HepG2 (cell line): Measurements from ENCODE around the gene HHIPL1. TPM values are rescaled to one million over a fixed set of nuclear protein-coding genes. Genes with fewer than 3 reads are reported as not detected.

Source experiments
- ATAC-seq: fragments of 200-7000 bp; cut with Tn5 transposase; 3 replicates; pipeline ENCODE4 v1.9.1; 2020; ENCODE audit warnings: mild to moderate bottlenecking, moderate library complexity
- BruUV-seq: library from RNA; stranded (reverse); fragments of 400-500 nt; replicated peaks from 2 replicates; lab custom pipeline; 2021; lab: Mats Ljungman, UMichigan
- CTCF ChIA-PET: fragments of 300-600 bp; formaldehyde crosslinking; extraction: SDS; loops from one replicate; lab custom pipeline; 2021; ENCODE audit warnings: low total read pairs, inconsistent platforms, low intra/inter-chr PET ratio; lab: Yijun Ruan, JAX
- POLR2A ChIA-PET: fragments of 350-600 bp; sonication (Branson Sonifier 250); formaldehyde crosslinking; loops from one replicate; lab custom pipeline; 2020; ENCODE audit warnings: antibody characterized with exemption, inconsistent platforms; lab: Yijun Ruan, JAX
- DNase-seq: peaks from one replicate; pipeline ENCODE4 v3.0.0-alpha.2; 2015; ENCODE audit warnings: low spot score
- FAIRE-seq: peaks from 3 replicates; lab custom pipeline; 2011; peaks lifted over from hg19 to GRCh38; lab: Jason Lieb, UNC
- H2AFZ ChIP-seq: one replicate; pipeline ENCODE4 v1.6.1; 2011; ENCODE audit warnings: low read length, inconsistent platforms
- H3K27ac ChIP-seq: fragments of 300-600 bp; 3 replicates; pipeline ENCODE4 v1.8.0; 2011; ENCODE audit warnings: mixed run types, mild to moderate bottlenecking, mixed read lengths, low read length, inconsistent platforms; ENCODE audit not compliant: insufficient read depth; ENCODE audit errors: extremely low read length
- H3K27me3 ChIP-seq, 2 experiments: fragments of 200-600 bp in 1 of 2; 2 replicates in 1 of 2; 3 replicates in 1 of 2; pipeline versions ENCODE4 v1.6.0 to v1.8.0; 2011; ENCODE audit warnings: low read length in 2 of 2, mild to moderate bottlenecking in 2 of 2, moderate library complexity in 2 of 2, inconsistent platforms in 1 of 2; ENCODE audit not compliant: insufficient read depth in 2 of 2, control insufficient read depth in 1 of 2
- H3K36me3 ChIP-seq, 2 experiments: fragments of 200-600 bp in 1 of 2; replicated peaks in 1 of 2; 2 replicates in 1 of 2; 3 replicates in 1 of 2; pipeline versions ENCODE4 v1.5.1 to v1.8.0; 2011; ENCODE audit warnings: low read length in 2 of 2, inconsistent platforms in 1 of 2; ENCODE audit not compliant: insufficient read depth in 2 of 2, control insufficient read depth in 1 of 2
- H3K4me1 ChIP-seq: 2 replicates; pipeline ENCODE4 v1.5.1; 2012; ENCODE audit warnings: low read length, inconsistent platforms; ENCODE audit not compliant: insufficient read depth
- H3K4me2 ChIP-seq: 2 replicates; pipeline ENCODE4 v1.6.0; 2011; ENCODE audit warnings: low read depth, low read length, inconsistent platforms
- H3K4me3 ChIP-seq, 3 experiments: fragments of 200-600 bp in 1 of 3; sonication (generic), shearing (Covaris generic) in 1 of 3; replicated peaks in 1 of 3; 2 replicates each; pipeline ENCODE4 v1.5.1; 2011 to 2016; ENCODE audit warnings: low read length in 3 of 3, inconsistent platforms in 2 of 3, low read depth in 2 of 3, mild to moderate bottlenecking in 2 of 3, control low read depth in 1 of 3, mixed read lengths in 1 of 3; ENCODE audit not compliant: insufficient read depth in 1 of 3
- H3K79me2 ChIP-seq: one replicate; pipeline ENCODE4 v1.6.1; 2011; ENCODE audit warnings: low read length, inconsistent platforms; ENCODE audit not compliant: insufficient read depth
- H3K9ac ChIP-seq: 2 replicates; pipeline ENCODE4 v1.6.0; 2011; ENCODE audit warnings: mild to moderate bottlenecking, low read depth, low read length, inconsistent platforms; ENCODE audit not compliant: insufficient read depth
- H3K9me3 ChIP-seq: 2 replicates; pipeline ENCODE4 v1.5.1; 2012; ENCODE audit warnings: mild to moderate bottlenecking, low read length
- H4K20me1 ChIP-seq: 2 replicates; pipeline ENCODE4 v1.6.0; 2011; ENCODE audit warnings: inconsistent platforms, mild to moderate bottlenecking, low read length, moderate library complexity; ENCODE audit not compliant: insufficient read depth
- CTCF ChIP-seq: sonication (generic); formaldehyde crosslinking; IDR thresholded peaks from 2 replicates; pipeline ENCODE4 v1.5.0; 2020; ENCODE audit warnings: mild to moderate bottlenecking, missing genetic modification reagents, moderate library complexity
- ELF3 ChIP-seq: IDR thresholded peaks from 2 replicates; pipeline ENCODE4 v1.6.1; 2016; ENCODE audit warnings: missing genetic modification reagents, missing compliant biosample characterization
- FLYWCH1 ChIP-seq: sonication (generic); formaldehyde crosslinking; IDR thresholded peaks from 2 replicates; pipeline ENCODE4 v1.8.1; 2023; ENCODE audit warnings: mild to moderate bottlenecking, missing genetic modification reagents
- FOXM1 ChIP-seq: sonication (generic); formaldehyde crosslinking; IDR thresholded peaks from 2 replicates; pipeline ENCODE4 v1.5.0; 2020; ENCODE audit warnings: missing genetic modification reagents
- HBP1 ChIP-seq: IDR thresholded peaks from 2 replicates; pipeline ENCODE4 v1.6.1; 2016; ENCODE audit warnings: low read depth, control low read depth
- KLF11 ChIP-seq: IDR thresholded peaks from 2 replicates; pipeline ENCODE4 v1.6.1; 2016; ENCODE audit warnings: missing compliant biosample characterization
- KMT2B ChIP-seq: IDR thresholded peaks from 2 replicates; pipeline ENCODE4 v1.6.1; 2016; ENCODE audit warnings: missing genetic modification reagents, missing compliant biosample characterization
- SATB2 ChIP-seq: sonication (generic); formaldehyde crosslinking; IDR thresholded peaks from 2 replicates; pipeline ENCODE4 v1.5.0; 2020; ENCODE audit warnings: missing genetic modification reagents
- SRY ChIP-seq: sonication (generic); formaldehyde crosslinking; IDR thresholded peaks from 2 replicates; pipeline ENCODE4 v1.8.0; 2022; ENCODE audit warnings: mild to moderate bottlenecking, missing genetic modification reagents
- ZBTB42 ChIP-seq: sonication (generic); formaldehyde crosslinking; IDR thresholded peaks from 2 replicates; pipeline ENCODE4 v1.5.0; 2020; ENCODE audit warnings: mild to moderate bottlenecking, missing genetic modification reagents
- ZNF234 ChIP-seq: sonication (generic); formaldehyde crosslinking; conservative IDR thresholded peaks from 2 replicates; pipeline ENCODE4 v1.5.1; 2020; ENCODE audit warnings: mild to moderate bottlenecking, missing genetic modification reagents
- ZNF282 ChIP-seq: fragments of 450-650 bp; IDR thresholded peaks from 2 replicates; pipeline ENCODE4 v1.6.1; 2018; ENCODE audit not compliant: partially characterized antibody
- ZNF33B ChIP-seq: sonication (generic); formaldehyde crosslinking; IDR thresholded peaks from 2 replicates; pipeline ENCODE4 v1.5.1; 2020; ENCODE audit warnings: mild to moderate bottlenecking, missing genetic modification reagents
- ZNF614 ChIP-seq: IDR thresholded peaks from 2 replicates; pipeline ENCODE4 v1.6.1; 2018; ENCODE audit warnings: missing biosample characterization, missing genetic modification reagents, inconsistent platforms, borderline replicate concordance
- ZNF670 ChIP-seq: sonication (generic); formaldehyde crosslinking; IDR thresholded peaks from 2 replicates; pipeline ENCODE4 v1.8.0; 2022; ENCODE audit warnings: mild to moderate bottlenecking, missing genetic modification reagents, borderline replicate concordance
- WGBS: methylation state at CpG from one replicate; pipeline ENCODE4 v1.1.6; 2017; ENCODE audit warnings: low lambda C conversion rate; 5-methylcytosine and 5-hydroxymethylcytosine counted together
- in situ Hi-C: cut with HindIII; loops from 2 replicates; pipeline ENCODE4 v1.10.0; 2017; ENCODE audit warnings: low pct_unique_long_range_greater_than_20kb; ENCODE audit not compliant: extremely low pct_ligation_motif_present
- intact Hi-C: fragments of 100-400 bp; cut with micrococcal nuclease; formaldehyde crosslinking; loops from one replicate; pipeline ENCODE4 v1.10.0; 2022; ENCODE audit not compliant: unreplicated experiment
- polyA plus RNA-seq, 8 experiments: library from polyadenylated mRNA; depleted of rRNA in 3 of 8; stranded (reverse) in 7 of 8; unstranded in 1 of 8; fragments of >200 nt; fragmentation: Illumina TruSeq in 4 of 8; extraction: Trizol in 4 of 8; gene quantifications; 2 replicates each; pipeline versions ENCODE4 v1.2.1 to v1.2.3, GENCODE V29; 2011 to 2016; ENCODE audit warnings: low read depth in 4 of 8, missing spikeins in 1 of 8, mixed read lengths in 1 of 8; ENCODE audit not compliant: insufficient read depth in 1 of 8
- total RNA-seq, 5 experiments: library from RNA; depleted of rRNA; stranded (reverse); fragments of >200 nt; fragmentation: Illumina TruSeq; extraction: Trizol; gene quantifications; 2 replicates each; pipeline ENCODE4 v1.2.3, GENCODE V29; 2016; ENCODE audit warnings: low read depth in 1 of 5

Gene HHIPL1
- total and polyA plus RNA-seq, 2 of the 13 experiments (the other 11 are each of a cell fraction or from before 2014, with no cell fraction given) = not detected

GRCh38 chr14:99718811-99719192 is 73.9 kb downstream of the HHIPL1 start:
- Histone ChIP-seq H3K4me2 (no peak overlapping the region), H3K9me3 (no peaks in the 10 kb centered on the region), H3K36me3 (no peaks in the 10 kb centered on the region), H3K27me3 (peaks cover 3 to 9% of the 10 kb centered on the region in 2 experiments; a peak in 3 of 5 replicates), H3K79me2 (no peaks in the 10 kb centered on the region), H3K4me3 (no peak overlapping the region), H4K20me1 (no peaks in the 10 kb centered on the region), H2AFZ (no peak overlapping the region), H3K27ac (no peak overlapping the region), H3K9ac (no peak overlapping the region), H3K4me1 (no peaks in the 10 kb centered on the region)
- POLR2A ChIA-PET = no interaction called here
- TF ChIP-seq ELF3 = no peak
- no TSS peak for BruUV-seq
- in situ Hi-C loops = no loop called here
- FAIRE-seq (no peak), ATAC-seq (no peak), DNase-seq (no peak)
- 35% methylated on average over 5 of the region's 5 CpGs for WGBS
- intact Hi-C loops = no loop called here
- CTCF ChIA-PET = no interaction called here

GRCh38 chr14:99720941-99721791 is 76.2 kb downstream of the HHIPL1 start:
- in situ Hi-C loops = no loop called here
- no peak for DNase-seq
- intact Hi-C loops = no loop called here
- ChIA-PET CTCF (no interaction called here), POLR2A (no interaction called here)
- Histone ChIP-seq H3K4me3 (no peak overlapping the region), H3K4me1 (peaks cover 6% of the 10 kb centered on the region; the same call in 1 of the 2 replicates), H3K9me3 (no peaks in the 10 kb centered on the region), H3K36me3 (no peaks in the 10 kb centered on the region), H3K9ac (no peak overlapping the region), H3K27me3 (peaks cover 3 to 20% of the 10 kb centered on the region in 2 experiments; a peak in 4 of 5 replicates), H3K4me2 (no peak overlapping the region), H4K20me1 (no peaks in the 10 kb centered on the region), H3K79me2 (no peaks in the 10 kb centered on the region), H3K27ac (no peak overlapping the region), H2AFZ (no peak overlapping the region)
- no peak for ATAC-seq
- WGBS = 65% methylated on average over 17 of the region's 18 CpGs
- BruUV-seq = no TSS peak
- no peak for FAIRE-seq
- TF ChIP-seq ZBTB42 = no peak
- TF ChIP-seq ZNF234 (CRISPR knock-in tag) = no peak
- TF ChIP-seq FLYWCH1 (CRISPR knock-in tag) = no peak
- TF ChIP-seq ZNF282 = no peak
- no peak for TF ChIP-seq ZNF614
- TF ChIP-seq HBP1 (CRISPR knock-in tag) = no peak
- TF ChIP-seq SATB2 (CRISPR knock-in tag) = no peak
- TF ChIP-seq CTCF (CRISPR knock-in tag) = no peak
- no peak for TF ChIP-seq KMT2B
- no peak for TF ChIP-seq FOXM1 (CRISPR knock-in tag)
- TF ChIP-seq ZNF670 = no peak
- TF ChIP-seq KLF11 = no peak
- TF ChIP-seq SRY (CRISPR knock-in tag) = no peak
- no peak for TF ChIP-seq ZNF33B (CRISPR knock-in tag)
